Gastroesophageal sphincter (tissue), 4 donors: ENCODE measurements around the gene ACAD8. TPM values are rescaled to one million over a fixed set of nuclear protein-coding genes. Genes with fewer than 3 reads are reported as not detected.

Experiments
- ATAC-seq: fragments of 150-250 bp; one replicate; pipeline ENCODE4 v1.9.1; 2016; ENCODE audit warnings: mild to moderate bottlenecking, moderate library complexity
- H3K27ac ChIP-seq, 4 donors: fragments of 200-600 bp; sonication (generic) in 3 of 4; 1 replicate in 3 of 4; 2 replicates in 1 of 4; pipeline ENCODE4 v1.5.1; 2016 to 2019
- H3K27me3 ChIP-seq: fragments of 200-600 bp; sonication (generic); one replicate; pipeline ENCODE4 v1.5.1; 2019
- H3K36me3 ChIP-seq, 2 donors: fragments of 200-600 bp; sonication (generic); one replicate each; pipeline ENCODE4 v1.5.1; 2019; ENCODE audit warnings: control low read depth in 1 of 2
- H3K4me1 ChIP-seq, 3 donors: fragments of 200-600 bp; sonication (generic); 1 replicate in 2 of 3; 2 replicates in 1 of 3; pipeline ENCODE4 v1.5.1; 2016 to 2019; ENCODE audit warnings: control low read depth in 2 of 3
- H3K4me3 ChIP-seq, 2 donors: fragments of 200-600 bp; sonication (generic); one replicate each; pipeline ENCODE4 v1.5.1; 2019; ENCODE audit warnings: mild to moderate bottlenecking in 1 of 2, moderate library complexity in 1 of 2
- H3K9me3 ChIP-seq, 3 donors: fragments of 200-600 bp; sonication (generic); one replicate each; pipeline ENCODE4 v1.5.1; 2017 to 2019; ENCODE audit warnings: control low read depth in 2 of 3
- EP300 ChIP-seq: sonication (generic); formaldehyde crosslinking; IDR thresholded peaks from one replicate; pipeline ENCODE4 v1.6.1; 2017; ENCODE audit warnings: antibody characterized with exemption, mild to moderate bottlenecking
- POLR2A ChIP-seq, 2 donors: fragments of 450-650 bp; IDR thresholded peaks; one replicate each; pipeline ENCODE4 v1.6.1; 2017; ENCODE audit warnings: antibody characterized with exemption in 2 of 2, mild to moderate bottlenecking in 2 of 2, moderate library complexity in 1 of 2
- POLR2AphosphoS5 ChIP-seq: sonication (generic); formaldehyde crosslinking; IDR thresholded peaks from one replicate; pipeline ENCODE4 v1.6.1; 2017; ENCODE audit warnings: antibody characterized with exemption
- WGBS, 2 donors: methylation state at CpG; one replicate each; pipeline ENCODE4 v1.1.5; 2018; ENCODE audit warnings: low coverage in 1 of 2; 5-methylcytosine and 5-hydroxymethylcytosine counted together
- total RNA-seq, 4 donors: library from RNA; depleted of rRNA; stranded (reverse); fragments of >200 nt; gene quantifications; one replicate each; pipeline ENCODE4 v1.1.0, GENCODE V29; 2016
- TF ChIP-seq, protein P1 (sequence below), 4 experiments: fragments of 200-600 bp in 2 of 4; fragments of 450-650 bp in 2 of 4; sonication (generic) in 1 of 4; IDR thresholded peaks; one replicate each; pipeline ENCODE4 v1.5.1; 2017 to 2019; ENCODE audit warnings: antibody characterized with exemption in 4 of 4, mild to moderate bottlenecking in 2 of 4, moderate library complexity in 2 of 4

The ACAD8 gene
- total RNA-seq, 4 donors from 2014 or later: 20.1 to 28.8 (median 22.3) TPM

GRCh38 chr11:134293119-134294113 is 40.0 kb downstream of the ACAD8 start:
- Histone ChIP-seq H3K36me3 (no peaks in the 10 kb centered on the region), H3K27ac (no peak overlapping the region), H3K4me3 (no peak overlapping the region), H3K4me1 (peaks cover 0 to 6% (median 0%) of the 10 kb centered on the region in 3 donors), H3K27me3 (no peaks in the 10 kb centered on the region), H3K9me3 (no peaks in the 10 kb centered on the region)
- 80 to 88% methylated on average over 7 to 8 of the region's 20 CpGs for WGBS, 2 donors
- TF ChIP-seq POLR2A (IDR thresholded peaks at IDR 0.05): no peak
- TF ChIP-seq EP300: no peak
- TF ChIP-seq POLR2AphosphoS5: no peak
- TF ChIP-seq, protein P1, sequence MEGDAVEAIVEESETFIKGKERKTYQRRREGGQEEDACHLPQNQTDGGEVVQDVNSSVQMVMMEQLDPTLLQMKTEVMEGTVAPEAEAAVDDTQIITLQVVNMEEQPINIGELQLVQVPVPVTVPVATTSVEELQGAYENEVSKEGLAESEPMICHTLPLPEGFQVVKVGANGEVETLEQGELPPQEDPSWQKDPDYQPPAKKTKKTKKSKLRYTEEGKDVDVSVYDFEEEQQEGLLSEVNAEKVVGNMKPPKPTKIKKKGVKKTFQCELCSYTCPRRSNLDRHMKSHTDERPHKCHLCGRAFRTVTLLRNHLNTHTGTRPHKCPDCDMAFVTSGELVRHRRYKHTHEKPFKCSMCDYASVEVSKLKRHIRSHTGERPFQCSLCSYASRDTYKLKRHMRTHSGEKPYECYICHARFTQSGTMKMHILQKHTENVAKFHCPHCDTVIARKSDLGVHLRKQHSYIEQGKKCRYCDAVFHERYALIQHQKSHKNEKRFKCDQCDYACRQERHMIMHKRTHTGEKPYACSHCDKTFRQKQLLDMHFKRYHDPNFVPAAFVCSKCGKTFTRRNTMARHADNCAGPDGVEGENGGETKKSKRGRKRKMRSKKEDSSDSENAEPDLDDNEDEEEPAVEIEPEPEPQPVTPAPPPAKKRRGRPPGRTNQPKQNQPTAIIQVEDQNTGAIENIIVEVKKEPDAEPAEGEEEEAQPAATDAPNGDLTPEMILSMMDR (IDR thresholded peaks at IDR 0.05): no peak
- ATAC-seq: no peak

DNA sequence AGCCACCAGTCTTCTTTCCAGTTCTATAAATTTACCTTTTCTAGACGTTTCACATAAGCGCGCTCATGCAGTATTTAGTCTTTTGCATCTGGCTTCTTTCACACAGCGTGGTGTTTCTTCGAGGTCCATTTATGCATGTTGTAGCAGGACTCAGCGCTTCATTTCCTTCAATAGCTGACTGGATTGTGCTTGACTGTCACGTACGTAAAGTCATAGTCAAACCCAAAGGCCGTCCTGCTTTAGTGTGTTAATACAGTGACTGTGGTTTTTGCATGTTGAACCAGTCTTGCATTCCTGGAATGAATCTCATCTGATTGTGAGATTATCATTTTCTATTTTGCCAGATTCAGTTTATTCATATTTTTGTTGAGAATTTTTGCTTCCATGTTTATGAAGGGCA is 41.3 kb downstream of the ACAD8 start:
- ATAC-seq: no peak
- Histone ChIP-seq H3K27ac (no peak overlapping the region), H3K36me3 (no peaks in the 10 kb centered on the region), H3K27me3 (no peaks in the 10 kb centered on the region), H3K4me1 (peaks cover 0 to 5% (median 0%) of the 10 kb centered on the region in 3 donors), H3K4me3 (no peak overlapping the region), H3K9me3 (no peaks in the 10 kb centered on the region)
- 62 to 71% methylated on average over 9 of the region's 9 CpGs for WGBS, 2 donors
- TF ChIP-seq, protein P1 (IDR thresholded peaks at IDR 0.05): no peak

DNA sequence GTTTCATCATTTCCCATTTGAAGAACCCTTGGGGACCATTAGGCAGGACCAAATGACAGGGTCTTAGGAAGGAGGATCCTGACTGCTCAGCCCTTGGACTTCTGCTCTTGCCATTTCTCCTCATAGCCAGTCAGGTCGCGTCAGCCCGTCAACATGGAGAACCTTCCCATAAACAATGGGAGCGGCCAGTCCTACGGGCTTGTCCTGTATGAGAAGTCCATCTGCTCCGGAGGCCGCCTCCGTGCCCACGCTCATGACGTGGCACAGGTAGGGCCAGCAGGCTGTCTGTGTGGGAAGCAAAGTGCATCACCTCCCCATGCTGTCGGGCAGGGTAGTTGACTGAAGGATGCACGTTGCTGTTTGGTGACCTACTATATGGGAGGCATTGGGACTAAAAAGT is 58.9 kb downstream of the ACAD8 start:
- no peaks in the 10 kb centered on the region for H3K36me3 ChIP-seq
- ATAC-seq: no peak
- peaks cover 0 to 10% (median 0%) of the 10 kb centered on the region in 3 donors for H3K9me3 ChIP-seq
- WGBS, 2 donors: 87 to 100% methylated on average over 2 to 3 of the region's 12 CpGs
- H3K4me1 ChIP-seq: no peaks in the 10 kb centered on the region
- H3K4me3 ChIP-seq: no peak overlapping the region
- H3K27ac ChIP-seq: no peak overlapping the region
- H3K27me3 ChIP-seq: peaks cover 18% of the 10 kb centered on the region
- TF ChIP-seq EP300 (no peak), POLR2A (IDR thresholded peaks at IDR 0.05) (no peak), POLR2AphosphoS5 (no peak)
- TF ChIP-seq, protein P1 (IDR thresholded peaks at IDR 0.05): no peak

DNA sequence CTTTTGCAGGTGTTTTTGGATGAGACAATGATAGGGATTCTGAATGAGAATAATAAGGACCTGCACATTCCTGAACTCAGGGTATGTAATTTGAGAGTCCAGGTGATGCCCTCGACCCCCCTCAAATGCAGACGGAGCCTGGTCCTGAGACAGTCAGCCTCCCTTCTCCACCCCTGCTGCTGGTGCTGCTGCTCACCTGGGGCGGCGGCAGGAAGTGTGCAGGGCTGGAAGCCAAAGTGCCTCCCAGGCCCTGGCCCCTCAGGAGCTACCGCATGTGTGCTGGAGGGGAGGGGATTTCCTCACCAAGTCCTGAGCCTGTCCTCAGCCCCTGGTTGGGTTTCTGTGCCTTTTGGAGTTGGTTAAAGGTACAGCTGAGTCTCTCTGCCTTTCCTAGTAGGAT is 59.4 kb downstream of the ACAD8 start:
- Histone ChIP-seq H3K4me1 (no peaks in the 10 kb centered on the region), H3K27ac (no peak overlapping the region), H3K27me3 (peaks cover 18% of the 10 kb centered on the region), H3K36me3 (no peaks in the 10 kb centered on the region), H3K4me3 (no peak overlapping the region), H3K9me3 (peaks cover 0 to 16% (median 0%) of the 10 kb centered on the region in 3 donors)
- TF ChIP-seq, protein P1 (IDR thresholded peaks at IDR 0.05): no peak
- TF ChIP-seq POLR2AphosphoS5 (no peak), EP300 (no peak)
- no CpG with 5 or more reads among the region's 5 CpGs for WGBS, 2 donors
- ATAC-seq: no peak

DNA sequence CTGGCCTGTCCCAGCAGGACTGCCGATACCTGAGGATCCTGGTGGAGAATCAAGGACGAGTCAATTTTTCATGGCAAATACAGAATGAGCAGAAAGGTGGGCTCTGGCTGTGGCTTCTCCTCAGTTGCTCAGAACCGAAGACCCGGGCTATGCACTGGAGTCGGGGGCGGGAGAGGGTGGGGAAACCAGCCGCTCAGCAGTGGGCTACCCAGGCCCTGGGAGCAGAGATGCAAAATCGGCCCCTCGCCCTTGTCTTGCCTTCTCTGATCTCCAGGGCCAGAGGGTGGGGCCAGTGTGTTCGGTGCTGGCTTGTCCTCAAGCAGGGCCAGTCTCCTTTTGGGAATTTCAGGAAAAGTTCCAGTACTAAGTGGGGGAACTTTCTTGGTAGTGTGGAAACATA is 60.0 kb downstream of the ACAD8 start:
- Histone ChIP-seq H3K36me3 (no peaks in the 10 kb centered on the region), H3K9me3 (peaks cover 0 to 22% (median 0%) of the 10 kb centered on the region in 3 donors), H3K27ac (no peak overlapping the region), H3K4me3 (no peak overlapping the region), H3K4me1 (no peaks in the 10 kb centered on the region), H3K27me3 (peaks cover 18% of the 10 kb centered on the region)
- TF ChIP-seq, protein P1 (IDR thresholded peaks at IDR 0.05): no peak
- TF ChIP-seq POLR2AphosphoS5 (no peak), EP300 (no peak), POLR2A (IDR thresholded peaks at IDR 0.05) (no peak)
- 80% methylated on average over 2 of the region's 10 CpGs; no CpG with 5 or more reads in 1 of the 2 donors for WGBS, 2 donors
- no peak for ATAC-seq
